H1 (cell line): ENCODE data around the gene ENPP5. TPM values are rescaled to one million over a fixed set of nuclear protein-coding genes. Genes with fewer than 3 reads are reported as not detected.

Source experiments
- CTCF ChIA-PET: fragments of 300-600 bp; sonication (Branson Sonifier 250); formaldehyde crosslinking; loops from one replicate; lab custom pipeline; 2021; ENCODE audit not compliant: partially characterized antibody; lab: Charles Lee
- POLR2A ChIA-PET: fragments of 300-600 bp; sonication (Branson Sonifier 250); formaldehyde crosslinking; loops from one replicate; lab custom pipeline; 2021; ENCODE audit warnings: inconsistent platforms; ENCODE audit not compliant: partially characterized antibody; lab: Charles Lee
- DNase-seq, 2 experiments: peaks; one replicate each; pipeline versions ENCODE4 v3.0.0 to v3.0.0-alpha.2; 2010 to 2022; ENCODE audit warnings: low spot score in 2 of 2, low read depth in 1 of 2, mixed read lengths in 1 of 2
- FAIRE-seq: peaks from 2 replicates; lab custom pipeline; 2011; peaks lifted over from hg19 to GRCh38; lab: Jason Lieb, UNC
- H2AFZ ChIP-seq: 2 replicates; pipeline ENCODE4 v1.8.1; 2012; ENCODE audit warnings: low read length, inconsistent platforms
- H2AK5ac ChIP-seq: 2 replicates; pipeline ENCODE4 v1.6.1; 2013; ENCODE audit warnings: low read depth, low read length
- H2BK120ac ChIP-seq: replicated peaks from 2 replicates; pipeline ENCODE3; 2013; ENCODE audit warnings: low read depth, low read length, inconsistent platforms
- H2BK12ac ChIP-seq: 2 replicates; pipeline ENCODE4 v1.6.1; 2013; ENCODE audit warnings: low read depth, low read length
- H2BK15ac ChIP-seq: 2 replicates; pipeline ENCODE4 v1.6.1; 2013; ENCODE audit warnings: low read length
- H2BK20ac ChIP-seq: 2 replicates; pipeline ENCODE4 v1.6.1; 2013; ENCODE audit warnings: low read length
- H2BK5ac ChIP-seq: 2 replicates; pipeline ENCODE4 v1.6.1; 2013; ENCODE audit warnings: low read depth, low read length
- H3K14ac ChIP-seq: 2 replicates; pipeline ENCODE4 v1.6.1; 2013; ENCODE audit warnings: inconsistent platforms; ENCODE audit not compliant: insufficient read length
- H3K18ac ChIP-seq: 2 replicates; pipeline ENCODE4 v1.6.1; 2013; ENCODE audit warnings: low read length; ENCODE audit errors: extremely low read depth
- H3K23ac ChIP-seq: 2 replicates; pipeline ENCODE4 v1.6.1; 2013; ENCODE audit warnings: inconsistent platforms; ENCODE audit not compliant: insufficient read length
- H3K23me2 ChIP-seq: 2 replicates; pipeline ENCODE4 v1.6.1; 2013; ENCODE audit warnings: low read depth, low read length
- H3K27ac ChIP-seq: 2 replicates; pipeline ENCODE4 v1.6.1; 2011; ENCODE audit warnings: low read depth, low read length, inconsistent platforms
- H3K27me3 ChIP-seq, 4 experiments: replicated peaks in 1 of 4; 1 replicate in 1 of 4; 2 replicates in 3 of 4; pipeline versions ENCODE4 v1.6.1 to v1.8.1; 2011 to 2013; ENCODE audit warnings: low read length in 3 of 4, mild to moderate bottlenecking in 3 of 4, inconsistent platforms in 2 of 4, mixed read lengths in 2 of 4, moderate library complexity in 1 of 4; ENCODE audit not compliant: control insufficient read depth in 3 of 4, insufficient read depth in 3 of 4; ENCODE audit errors: extremely low read depth in 1 of 4
- H3K36me3 ChIP-seq, 4 experiments: 2 replicates each; pipeline versions ENCODE4 v1.6.1 to v1.8.1; 2011 to 2013; ENCODE audit warnings: mild to moderate bottlenecking in 4 of 4, low read length in 3 of 4, moderate library complexity in 2 of 4, control low read depth in 1 of 4, inconsistent platforms in 1 of 4; ENCODE audit not compliant: insufficient read depth in 4 of 4, control insufficient read depth in 2 of 4
- H3K4ac ChIP-seq: replicated peaks from 2 replicates; pipeline ENCODE3; 2013; ENCODE audit warnings: low read length, low read depth, mixed read lengths, inconsistent platforms; ENCODE audit not compliant: insufficient read length
- H3K4me1 ChIP-seq, 4 experiments: replicated peaks in 1 of 4; 1 replicate in 1 of 4; 2 replicates in 3 of 4; pipeline versions ENCODE4 v1.6.1 to v1.8.1; 2011 to 2013; ENCODE audit warnings: low read length in 3 of 4, inconsistent platforms in 2 of 4, mixed read lengths in 1 of 4; ENCODE audit not compliant: insufficient read depth in 4 of 4, control insufficient read depth in 3 of 4
- H3K4me2 ChIP-seq, 2 experiments: 2 replicates each; pipeline versions ENCODE4 v1.6.1 to v1.8.1; 2011 to 2013; ENCODE audit warnings: low read depth in 2 of 2, low read length in 2 of 2, control low read depth in 1 of 2, inconsistent platforms in 1 of 2, mild to moderate bottlenecking in 1 of 2; ENCODE audit not compliant: insufficient read depth in 1 of 2
- H3K4me3 ChIP-seq, 4 experiments: fragments of 200-600, 300-600 bp in 1 of 4; sonication (generic), shearing (Covaris generic), sonication (Bioruptor Twin) in 1 of 4; 2 replicates each; pipeline versions ENCODE4 v1.5.1 to v1.8.1; 2011 to 2016; ENCODE audit warnings: low read length in 4 of 4, low read depth in 3 of 4, control low read depth in 2 of 4, inconsistent platforms in 2 of 4, mild to moderate bottlenecking in 2 of 4, mixed read lengths in 1 of 4, moderate library complexity in 1 of 4; ENCODE audit not compliant: insufficient read depth in 2 of 4; ENCODE audit errors: extremely low read depth in 1 of 4
- H3K56ac ChIP-seq: replicated peaks from 2 replicates; pipeline ENCODE3; 2013; ENCODE audit warnings: low read depth, mild to moderate bottlenecking, mixed read lengths, low read length, inconsistent platforms; ENCODE audit not compliant: insufficient read length
- H3K79me1 ChIP-seq: 2 replicates; pipeline ENCODE4 v1.6.1; 2013; ENCODE audit warnings: low read depth, low read length, control low read depth
- H3K79me2 ChIP-seq, 2 experiments: 2 replicates each; pipeline versions ENCODE4 v1.6.1 to v1.8.1; 2012 to 2013; ENCODE audit warnings: low read length in 2 of 2, mild to moderate bottlenecking in 2 of 2, inconsistent platforms in 1 of 2; ENCODE audit not compliant: insufficient read depth in 2 of 2, control insufficient read depth in 1 of 2
- H3K9ac ChIP-seq, 4 experiments: replicated peaks in 1 of 4; 1 replicate in 1 of 4; 2 replicates in 3 of 4; pipeline versions ENCODE4 v1.6.1 to v1.8.1; 2011 to 2013; ENCODE audit warnings: low read depth in 3 of 4, low read length in 3 of 4, control low read depth in 2 of 4, mild to moderate bottlenecking in 2 of 4, moderate library complexity in 2 of 4, inconsistent platforms in 1 of 4; ENCODE audit errors: extremely low read depth in 1 of 4
- H3K9me3 ChIP-seq, 2 experiments: 2 replicates each; pipeline versions ENCODE4 v1.6.1 to v1.8.1; 2012 to 2013; ENCODE audit warnings: mild to moderate bottlenecking in 2 of 2, moderate library complexity in 2 of 2, control low read depth in 1 of 2, inconsistent platforms in 1 of 2, low read depth in 1 of 2, low read length in 1 of 2, mixed read lengths in 1 of 2; ENCODE audit not compliant: insufficient read depth in 2 of 2
- H4K20me1 ChIP-seq, 2 experiments: replicated peaks in 1 of 2; 2 replicates each; pipeline versions ENCODE3 to v1.8.1; 2011 to 2013; ENCODE audit warnings: inconsistent platforms in 2 of 2, low read length in 2 of 2, mild to moderate bottlenecking in 1 of 2; ENCODE audit not compliant: insufficient read depth in 2 of 2, control insufficient read depth in 1 of 2
- H4K5ac ChIP-seq: 2 replicates; pipeline ENCODE4 v1.6.1; 2013; ENCODE audit warnings: low read length, low read depth, mixed read lengths, inconsistent platforms; ENCODE audit not compliant: insufficient read length
- H4K8ac ChIP-seq: 2 replicates; pipeline ENCODE4 v1.8.0; 2013; ENCODE audit warnings: mild to moderate bottlenecking, moderate library complexity, low read length, inconsistent platforms; ENCODE audit not compliant: insufficient read depth; ENCODE audit errors: extremely low read depth
- H4K91ac ChIP-seq: replicated peaks from 2 replicates; pipeline ENCODE3; 2013; ENCODE audit warnings: low read length, mixed read lengths, inconsistent platforms; ENCODE audit not compliant: insufficient read length
- BCL11A ChIP-seq, 2 experiments: IDR thresholded peaks; one replicate each; pipeline ENCODE4 v1.6.1; 2011; ENCODE audit warnings: low read depth in 2 of 2, low read length in 2 of 2, mild to moderate bottlenecking in 2 of 2
- EP300 ChIP-seq, 2 experiments: IDR thresholded peaks; 1 replicate in 1 of 2; 2 replicates in 1 of 2; pipeline ENCODE4 v1.6.1; 2011 to 2012; ENCODE audit warnings: low read depth in 2 of 2, low read length in 2 of 2, mild to moderate bottlenecking in 2 of 2, borderline replicate concordance in 1 of 2, inconsistent platforms in 1 of 2, moderate library complexity in 1 of 2
- GTF2F1 ChIP-seq: IDR thresholded peaks from 2 replicates; pipeline ENCODE4 v1.6.1; 2012; ENCODE audit warnings: low read depth, low read length, improper control_type of control experiment, borderline replicate concordance
- HDAC6 ChIP-seq: IDR thresholded peaks from one replicate; pipeline ENCODE4 v1.7.1; 2012; ENCODE audit warnings: low read depth, mild to moderate bottlenecking, inconsistent platforms, low read length, moderate library complexity
- NANOG ChIP-seq: IDR thresholded peaks from 2 replicates; pipeline ENCODE4 v1.6.1; 2011; ENCODE audit warnings: low read length, low read depth, mild to moderate bottlenecking, inconsistent platforms; ENCODE audit not compliant: insufficient read depth, poor library complexity, severe bottlenecking
- PHF8 ChIP-seq: fragments of 200-600 bp; sonication (generic); conservative IDR thresholded peaks from 2 replicates; pipeline ENCODE4 v1.7.1; 2012; ENCODE audit warnings: low read depth, mild to moderate bottlenecking, inconsistent platforms, low read length, moderate library complexity
- RNF2 ChIP-seq: fragments of 200-900, 300-1000 bp; sonication (generic); IDR thresholded peaks from 2 replicates; pipeline ENCODE4 v1.7.1; 2016; ENCODE audit warnings: borderline replicate concordance, low read depth, mild to moderate bottlenecking, antibody characterized with exemption, low read length; ENCODE audit not compliant: poor library complexity, severe bottlenecking; ENCODE audit errors: missing control alignments
- TBP ChIP-seq: IDR thresholded peaks from 2 replicates; pipeline ENCODE4 v1.6.1; 2011; ENCODE audit warnings: low read depth, low read length, improper control_type of control experiment
- WGBS, 2 experiments: shearing (Covaris generic) in 1 of 2; methylation state at CpG; one replicate each; pipeline versions ENCODE4 v1.1.6 to v1.1.7; 2013 to 2015; ENCODE audit warnings: low lambda C conversion rate in 2 of 2, mixed read lengths in 2 of 2, inconsistent platforms in 1 of 2, low coverage in 1 of 2, missing lambda C conversion rate in 1 of 2; ENCODE audit not compliant: insufficient replicate concordance in 2 of 2, insufficient coverage in 1 of 2, insufficient read length in 1 of 2; ENCODE audit errors: extremely low coverage in 1 of 2, missing lambda C conversion rate in 1 of 2; 5-methylcytosine and 5-hydroxymethylcytosine counted together
- polyA plus RNA-seq, 7 experiments: library from polyadenylated mRNA; depleted of rRNA in 3 of 7; stranded (reverse) in 5 of 7; unstranded in 2 of 7; fragments of >200 nt in 5 of 7; fragments of 200-250 nt in 2 of 7; gene quantifications; 1 replicate in 5 of 7; 2 replicates in 1 of 7; 4 replicates in 1 of 7; pipeline versions ENCODE4 v1.2.1 to v1.2.3, GENCODE V29; 2011 to 2013; ENCODE audit warnings: missing spikeins in 2 of 7, mixed read lengths in 2 of 7
- total RNA-seq: library from RNA; stranded (reverse); fragmentation: NEBNext Ultra II Directional; extraction: Animal tissue kit (Norgen Biotek cat#: 25700); gene quantifications from 2 replicates; pipeline ENCODE4 v1.2.1, GENCODE V29; 2021
- TF ChIP-seq, protein P1 (sequence below): IDR thresholded peaks from 2 replicates; pipeline ENCODE4 v1.6.1; 2012; ENCODE audit warnings: low read length, inconsistent platforms
- TF ChIP-seq, protein P2 (sequence below): IDR thresholded peaks from 2 replicates; pipeline ENCODE4 v1.6.1; 2012; ENCODE audit warnings: inconsistent platforms

Gene ENPP5
- total and polyA plus RNA-seq, 2 of the 8 experiments (the other 6 are each of a cell fraction or from before 2014, with no cell fraction given) = 5.1 to 7.6 TPM

DNA sequence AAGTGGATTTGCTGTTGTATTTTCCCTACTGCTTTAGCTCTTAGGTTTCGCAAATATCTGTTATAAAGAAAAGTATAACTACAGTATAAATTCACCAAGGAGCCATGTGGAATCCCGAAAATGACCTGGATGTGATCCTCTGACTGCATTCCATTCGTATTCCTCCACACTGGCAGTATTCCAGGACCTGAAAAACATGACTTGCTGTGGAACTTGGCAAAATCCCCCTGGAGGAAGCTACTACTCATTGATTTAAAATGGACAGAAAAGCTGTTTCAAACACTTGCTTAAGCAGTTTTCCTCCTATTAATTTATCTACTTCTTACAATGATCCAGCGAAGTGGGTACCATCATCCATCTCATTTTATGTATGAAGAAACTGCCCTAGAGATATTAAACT, 13.3 kb upstream of the ENPP5 start:
- Histone ChIP-seq H3K9me3 (no peaks in the 10 kb centered on the region), H3K18ac (no peak overlapping the region), H2AK5ac (no peak overlapping the region), H3K36me3 (no peaks in the 10 kb centered on the region), H3K56ac (no peak overlapping the region), H3K4me3 (no peak overlapping the region), H4K8ac (no peak overlapping the region), H3K27me3 (no peaks in the 10 kb centered on the region; a peak in 1 of 7 replicates), H3K14ac (no peak overlapping the region), H4K5ac (no peak overlapping the region), H3K4me2 (no peak overlapping the region), H2BK5ac (no peak overlapping the region), H2BK120ac (no peak overlapping the region), H3K79me2 (no peaks in the 10 kb centered on the region), H3K9ac (no peak overlapping the region), H3K79me1 (no peaks in the 10 kb centered on the region), H2BK12ac (no peak overlapping the region), H3K4me1 (no peaks in the 10 kb centered on the region), H4K20me1 (no peaks in the 10 kb centered on the region), H2BK20ac (no peak overlapping the region), H2BK15ac (no peak overlapping the region), H4K91ac (no peak overlapping the region), H2AFZ (no peak overlapping the region), H3K23ac (no peak overlapping the region), H3K4ac (no peak overlapping the region), H3K27ac (no peak overlapping the region), H3K23me2 (no peaks in the 10 kb centered on the region)
- CTCF ChIA-PET = interaction anchor here (1.1 to 1.5 kb wide), 3 partner anchors 9 to 55 kb away, joined by 3 to 5 read pairs (median 4); partner anchors contain the start of gene ENPP4
- DNase-seq (no peak), FAIRE-seq (no peak)
- POLR2A ChIA-PET = no interaction called here
- 72% methylated on average over 4 of the region's 4 CpGs; no CpG with 5 or more reads in 1 of the 2 experiments for WGBS, 2 experiments
- TF ChIP-seq TBP = no peak
- no peak for TF ChIP-seq BCL11A (IDR thresholded peaks at IDR 0.05; ENCODE audit: low read depth in 2 of 2, low read length in 2 of 2)
- TF ChIP-seq, protein P1, sequence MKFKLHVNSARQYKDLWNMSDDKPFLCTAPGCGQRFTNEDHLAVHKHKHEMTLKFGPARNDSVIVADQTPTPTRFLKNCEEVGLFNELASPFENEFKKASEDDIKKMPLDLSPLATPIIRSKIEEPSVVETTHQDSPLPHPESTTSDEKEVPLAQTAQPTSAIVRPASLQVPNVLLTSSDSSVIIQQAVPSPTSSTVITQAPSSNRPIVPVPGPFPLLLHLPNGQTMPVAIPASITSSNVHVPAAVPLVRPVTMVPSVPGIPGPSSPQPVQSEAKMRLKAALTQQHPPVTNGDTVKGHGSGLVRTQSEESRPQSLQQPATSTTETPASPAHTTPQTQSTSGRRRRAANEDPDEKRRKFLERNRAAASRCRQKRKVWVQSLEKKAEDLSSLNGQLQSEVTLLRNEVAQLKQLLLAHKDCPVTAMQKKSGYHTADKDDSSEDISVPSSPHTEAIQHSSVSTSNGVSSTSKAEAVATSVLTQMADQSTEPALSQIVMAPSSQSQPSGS = no peak
- TF ChIP-seq PHF8 = no peak
- no peak for TF ChIP-seq HDAC6
- no peak for TF ChIP-seq EP300 (IDR thresholded peaks at IDR 0.05; ENCODE audit: borderline replicate concordance in 1 of 2, low read depth in 2 of 2, low read length in 2 of 2)
- no peak for TF ChIP-seq GTF2F1
- TF ChIP-seq RNF2 = no peak
- TF ChIP-seq, protein P2, sequence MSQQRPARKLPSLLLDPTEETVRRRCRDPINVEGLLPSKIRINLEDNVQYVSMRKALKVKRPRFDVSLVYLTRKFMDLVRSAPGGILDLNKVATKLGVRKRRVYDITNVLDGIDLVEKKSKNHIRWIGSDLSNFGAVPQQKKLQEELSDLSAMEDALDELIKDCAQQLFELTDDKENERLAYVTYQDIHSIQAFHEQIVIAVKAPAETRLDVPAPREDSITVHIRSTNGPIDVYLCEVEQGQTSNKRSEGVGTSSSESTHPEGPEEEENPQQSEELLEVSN = no peak
- TF ChIP-seq NANOG = no peak
